ENCODE results near the gene CACNB2.

The CACNB2 gene

DNA sequence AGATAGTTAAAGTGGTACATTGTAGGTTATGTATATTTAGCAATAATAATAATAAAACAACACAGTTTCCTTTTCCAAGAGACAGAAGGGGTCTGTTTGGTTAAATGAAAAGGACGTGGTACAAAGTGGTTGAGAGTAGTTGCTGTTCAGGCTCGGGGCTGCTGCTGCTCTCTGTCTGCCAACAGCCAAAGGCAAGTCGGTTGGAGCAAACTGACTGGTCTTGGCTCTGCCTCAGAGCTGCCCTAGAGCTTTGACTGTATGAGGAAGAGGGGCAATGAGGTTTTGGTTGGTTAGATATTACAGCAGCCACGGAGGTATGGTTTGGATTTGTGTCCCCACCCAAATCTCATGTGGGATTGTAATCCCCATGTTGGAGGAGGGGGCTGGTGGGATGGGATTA lies 95.3 kb downstream of the CACNB2 start:
- no peak for DNase-seq

DNA sequence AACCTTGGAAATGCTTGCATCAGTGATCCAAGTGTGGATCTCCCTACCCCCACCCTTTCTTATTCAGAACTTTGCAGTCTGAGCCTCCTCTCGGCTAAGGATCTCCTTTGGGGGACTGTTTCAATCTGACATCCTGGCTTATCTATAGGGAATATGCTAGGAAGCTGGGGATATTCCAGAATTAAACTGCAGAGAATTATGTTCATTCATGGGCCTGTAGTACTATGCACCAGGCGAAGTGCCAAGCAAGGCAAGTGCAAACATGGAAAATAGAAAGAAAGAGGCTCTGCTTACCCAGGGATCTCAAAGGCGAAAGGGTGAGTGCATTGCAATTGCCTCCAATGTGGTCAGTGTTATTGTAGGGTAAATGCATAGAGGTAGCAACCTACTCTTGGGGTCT lies 96.5 kb downstream of the CACNB2 start:
- DNase-seq: no peak

GRCh38 chr10:18238870-18239485 lies 98.8 kb downstream of the CACNB2 start:
- DNase-seq: no peak

- DNase-seq: no peak
Measured at GRCh38 chr10:18240185-18240882, 100.1 kb downstream of the CACNB2 start.

DNA sequence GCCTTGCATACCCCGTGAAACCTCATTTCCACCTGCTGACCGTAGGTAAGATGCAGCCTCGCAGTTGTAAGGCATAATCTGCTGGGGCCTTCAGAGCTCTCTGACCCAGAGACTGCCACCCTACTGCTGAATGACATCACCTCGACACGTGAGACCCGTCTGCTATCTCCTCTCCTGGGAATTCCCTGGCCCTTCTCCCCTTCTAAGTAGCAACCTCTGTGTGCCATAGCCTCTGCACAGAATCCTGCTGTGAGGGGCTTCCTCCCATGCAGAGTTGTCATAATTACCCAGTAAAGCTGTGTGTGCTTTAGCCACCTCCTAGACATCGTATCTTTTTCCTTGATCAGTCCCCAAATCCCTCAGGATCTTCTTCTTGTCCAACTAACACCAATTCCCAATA lies 106.7 kb downstream of the CACNB2 start:
- DNase-seq: no peak

DNA sequence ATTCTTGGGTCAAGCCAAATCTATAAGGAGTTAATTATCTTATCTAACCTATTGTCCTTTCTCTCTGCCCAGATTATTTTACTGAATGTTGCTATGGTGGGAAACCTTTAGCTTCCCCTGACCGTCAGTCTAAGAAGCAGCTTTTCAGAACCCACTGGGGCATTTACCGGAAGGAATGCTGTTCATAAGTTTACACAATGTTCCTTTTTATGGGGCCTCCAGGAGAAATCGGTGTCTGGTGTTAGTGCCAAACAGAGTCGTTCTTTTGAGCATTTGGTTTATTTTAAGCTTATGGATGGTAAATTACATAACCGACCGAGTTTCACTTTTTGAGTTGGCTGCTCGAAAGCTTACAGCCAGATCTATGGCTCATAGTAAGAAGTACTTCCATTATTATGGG lies 111.9 kb downstream of the CACNB2 start:
- DNase-seq: no peak

GRCh38 chr10:18254086-18254485 lies 113.9 kb downstream of the CACNB2 start:
- DNase-seq: no peak

DNA sequence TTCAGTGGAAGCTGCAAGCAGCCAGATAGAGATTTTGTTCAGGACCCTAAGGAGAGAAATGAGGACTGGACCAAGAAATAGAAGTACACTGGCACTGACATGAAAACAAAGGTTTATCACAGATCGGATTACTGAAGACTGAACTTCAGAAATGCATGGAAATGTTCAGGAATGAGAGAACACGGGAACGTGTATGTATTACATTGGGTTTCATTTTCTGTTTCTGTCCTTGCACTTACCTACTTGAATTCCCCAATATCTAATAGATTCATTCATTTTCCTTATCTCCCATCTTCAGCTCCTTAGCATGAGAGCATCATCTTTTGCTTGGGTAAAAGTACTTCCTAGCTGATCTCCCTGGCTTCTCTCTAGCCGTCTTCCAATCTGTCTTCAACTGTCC lies 114.5 kb downstream of the CACNB2 start:
- DNase-seq: no peak

DNA sequence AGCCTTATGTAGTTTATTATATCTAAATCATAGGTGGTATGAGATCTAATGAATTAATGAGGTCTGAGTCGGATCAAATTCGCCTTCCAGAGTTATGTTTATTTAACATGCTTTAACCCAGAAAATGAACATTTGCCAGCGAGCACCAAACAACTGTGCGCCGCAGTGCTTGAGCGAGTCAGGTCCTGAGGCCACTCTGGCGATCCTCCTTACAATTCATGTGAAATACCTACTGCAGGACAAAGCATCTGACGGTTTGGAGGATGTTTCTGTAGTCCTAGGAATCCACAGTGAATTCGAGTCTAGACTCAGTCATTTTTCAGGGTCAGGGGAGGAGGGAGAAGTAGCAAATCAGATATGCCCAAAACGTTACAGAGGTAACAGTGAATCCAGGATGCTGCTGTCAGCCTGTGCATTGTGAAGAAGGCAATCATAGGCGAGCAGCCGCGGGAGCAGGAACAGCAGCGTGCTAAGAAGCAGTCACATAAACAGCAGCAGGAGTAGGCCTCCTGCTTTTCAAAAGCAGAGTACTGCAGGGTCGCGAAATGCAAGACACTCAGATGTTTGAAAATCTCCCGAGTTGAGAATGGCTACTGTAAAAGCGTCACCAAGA lies 120.2 kb downstream of the CACNB2 start:
- DNase-seq: no peak

GRCh38 chr10:18261063-18261610 lies 120.9 kb downstream of the CACNB2 start:
- DNase-seq: no peak

- no peak for DNase-seq
Measured at GRCh38 chr10:18261768-18262231, 121.6 kb downstream of the CACNB2 start.

DNA sequence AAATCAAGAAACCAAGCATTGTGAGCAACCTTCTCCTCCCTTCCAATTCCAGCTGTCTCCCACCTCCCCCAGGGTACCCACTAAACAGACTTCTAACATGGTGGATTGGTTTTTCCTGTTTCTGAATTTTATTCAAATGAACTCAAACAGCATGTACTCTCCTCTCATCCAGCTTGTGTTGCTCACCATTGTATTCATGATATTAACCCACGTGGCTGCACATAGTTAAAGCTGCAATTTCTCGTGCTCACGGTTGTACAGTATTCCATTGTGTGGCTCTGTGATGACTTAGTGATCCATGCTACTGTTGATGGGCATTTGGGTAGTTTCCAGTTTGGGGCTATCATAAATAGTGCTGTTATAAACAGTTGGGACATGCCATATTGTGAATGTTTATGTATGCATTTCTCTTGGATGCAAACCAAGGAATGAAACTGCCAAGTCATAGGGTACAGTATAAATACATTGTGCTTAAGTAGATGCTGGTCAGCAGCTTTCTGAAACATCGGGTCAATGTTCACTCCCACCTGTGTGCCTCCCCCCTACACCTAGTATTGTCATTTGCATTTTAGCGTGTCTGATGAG lies 124.3 kb downstream of the CACNB2 start:
- DNase-seq: no peak

DNA sequence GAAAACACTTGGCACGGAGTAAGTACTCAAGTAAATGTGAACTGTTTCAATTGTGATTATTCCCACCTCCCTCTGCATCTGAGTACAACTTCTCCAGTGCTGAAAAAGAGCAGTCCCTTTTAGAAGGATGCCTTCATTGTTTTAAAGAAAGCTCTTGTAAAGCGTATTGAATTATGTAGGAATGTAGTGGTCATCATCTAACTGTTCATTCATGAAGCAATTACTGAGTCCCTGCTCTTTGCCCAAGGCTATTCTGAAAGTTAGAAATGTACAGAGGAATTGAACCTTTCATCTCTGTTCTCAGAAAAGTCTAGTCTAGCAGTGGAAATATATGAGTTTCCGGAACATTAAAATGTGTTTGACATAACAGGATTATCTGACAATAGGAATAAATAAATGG lies 127.8 kb downstream of the CACNB2 start:
- no peak for DNase-seq

DNA sequence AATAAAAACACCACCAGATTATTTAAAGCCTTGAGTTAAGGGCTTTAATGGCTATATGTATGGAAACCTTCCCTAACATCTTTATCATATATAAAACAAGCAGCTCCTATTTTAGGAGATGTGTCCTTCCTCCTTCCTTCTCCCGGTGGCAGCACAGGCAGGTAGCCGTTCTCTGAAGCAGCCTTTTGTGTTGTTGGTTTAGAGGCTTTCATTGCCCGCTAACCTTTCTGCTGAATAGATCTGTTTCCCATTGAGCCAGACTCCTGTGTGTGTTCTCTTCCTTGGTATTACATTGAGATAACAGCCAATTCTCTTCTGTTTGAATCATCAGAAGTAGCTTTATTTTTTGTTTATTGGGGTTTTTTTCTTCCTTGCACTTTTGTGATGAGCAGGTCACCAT lies 131.3 kb downstream of the CACNB2 start:
- DNase-seq: no peak

DNA sequence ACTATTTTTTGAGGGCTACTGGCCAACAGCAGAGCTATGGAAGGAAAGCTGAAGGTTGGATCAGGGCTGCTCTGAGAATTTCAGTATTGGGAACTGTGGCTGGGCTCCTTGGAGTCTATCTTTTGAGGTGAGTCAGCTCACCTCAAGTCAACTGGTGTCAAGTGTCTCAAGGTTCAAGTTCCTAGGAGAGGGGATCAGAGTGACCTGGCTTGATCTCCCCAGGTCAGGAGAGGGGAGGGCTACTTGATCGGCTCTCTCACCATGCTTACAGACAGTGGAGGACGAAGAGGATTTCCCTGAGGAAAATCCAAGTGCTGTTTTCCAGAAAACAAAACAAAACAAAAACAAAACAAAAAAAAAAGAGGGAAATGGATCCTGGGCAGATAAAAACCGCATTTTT lies 132.8 kb downstream of the CACNB2 start:
- no peak for DNase-seq

- DNase-seq: no peak
Measured at GRCh38 chr10:18278181-18278580, 138.0 kb downstream of the CACNB2 start.

DNA sequence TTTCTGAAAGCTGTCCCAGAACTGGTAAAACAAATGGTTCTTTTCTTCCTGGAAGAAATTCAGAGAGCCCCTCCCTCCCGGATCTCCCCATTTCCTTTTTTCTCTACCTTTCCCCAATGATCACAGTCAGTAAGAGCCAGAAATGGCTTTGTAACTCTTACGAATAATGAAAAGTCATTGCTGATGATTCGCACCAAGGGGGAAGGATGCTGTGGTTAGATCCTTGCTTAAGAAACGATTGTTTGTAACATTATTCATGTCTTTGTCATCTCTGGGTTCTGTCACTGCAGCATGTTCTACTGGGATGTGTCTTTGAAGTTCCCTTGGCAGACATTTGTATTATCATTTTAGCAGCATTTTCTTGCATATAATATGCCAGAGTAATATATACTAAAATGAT lies 138.9 kb downstream of the CACNB2 start:
- DNase-seq: no peak

- no peak for DNase-seq
Measured at GRCh38 chr10:18282094-18282493, 141.9 kb downstream of the CACNB2 start.

- no peak for DNase-seq
Measured at GRCh38 chr10:18290651-18291313, 150.6 kb downstream of the CACNB2 start.

DNA sequence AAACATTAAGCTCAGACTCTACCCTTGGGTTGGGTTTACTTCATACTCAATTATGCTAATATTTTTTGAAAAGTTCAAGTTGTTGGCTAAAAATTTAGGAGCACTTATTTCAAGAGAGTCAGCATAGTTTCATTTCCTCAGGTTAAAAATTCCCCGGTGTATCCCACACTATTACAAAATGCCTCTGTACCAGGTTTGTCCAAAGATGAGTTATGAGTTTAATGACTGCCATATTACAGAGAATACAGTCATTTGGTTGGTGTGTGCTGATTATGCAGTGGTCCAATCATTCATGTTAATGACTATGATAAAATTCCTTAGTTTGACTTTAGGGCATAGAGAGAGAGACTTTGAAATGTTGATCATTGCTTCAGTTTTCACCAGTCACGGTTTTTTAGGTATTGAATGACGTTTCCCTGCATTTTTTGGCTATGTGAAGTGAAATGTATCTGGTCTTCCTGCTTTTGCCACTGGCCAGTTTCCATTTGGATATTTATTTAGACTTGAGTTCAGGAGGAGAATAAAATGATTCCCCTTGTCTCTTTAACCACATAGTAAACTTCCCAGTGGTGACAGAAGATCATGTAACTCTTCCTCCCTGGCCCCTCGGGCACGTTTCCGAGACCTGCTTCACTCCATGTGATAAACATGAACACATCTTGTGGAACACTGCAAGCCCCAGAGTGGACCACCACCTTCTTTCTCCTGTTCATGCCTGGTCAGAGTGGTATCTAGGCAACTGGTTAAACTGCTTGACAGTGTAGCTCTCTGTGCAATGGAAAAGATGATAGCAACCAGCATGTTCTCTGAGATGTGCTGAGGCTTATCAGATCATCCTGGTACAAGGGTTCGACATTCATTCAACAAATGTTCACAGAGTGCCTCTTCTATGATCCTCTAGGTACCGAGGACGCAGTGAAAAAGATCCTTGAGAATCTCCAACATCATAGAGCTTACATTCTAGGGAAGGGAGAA lies 153.6 kb downstream of the CACNB2 start:
- no peak for DNase-seq

GRCh38 chr10:18294633-18295032 lies 154.4 kb downstream of the CACNB2 start:
- DNase-seq: no peak

DNA sequence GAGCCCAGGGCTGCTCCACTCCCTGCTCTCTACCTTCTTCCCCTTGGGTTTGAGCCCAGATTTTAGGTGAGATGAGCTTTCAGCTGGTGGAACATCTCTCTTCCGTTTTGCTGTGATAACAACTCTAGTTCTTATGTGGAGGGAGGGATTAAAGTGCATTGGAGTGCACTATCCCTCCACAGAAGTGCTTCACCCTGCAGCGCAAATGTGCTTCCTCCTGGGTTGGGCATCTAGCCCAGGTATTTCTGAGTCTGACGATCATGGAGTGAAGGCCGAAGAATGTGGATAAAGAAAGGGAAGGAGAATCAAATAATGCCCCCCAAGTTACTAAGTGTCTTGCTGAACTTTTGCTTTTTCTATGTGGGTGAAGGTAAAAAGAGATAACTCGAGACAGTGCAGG lies 157.4 kb downstream of the CACNB2 start:
- no peak for DNase-seq

Measured in activated naive CD4-positive, alpha-beta T cell treated with anti-CD3 and anti-CD28 coated beads, Interleukin-2, amount 50 U/mL, for 16 hours (primary cell).